Measurements from ENCODE around the gene PIK3CA.
"Not testable (repeated sequence)": the region's sequence is repeated elsewhere in the genome, so short reads cannot be mapped to it uniquely, and the experiment has no call there.

PIK3CA gene

DNA sequence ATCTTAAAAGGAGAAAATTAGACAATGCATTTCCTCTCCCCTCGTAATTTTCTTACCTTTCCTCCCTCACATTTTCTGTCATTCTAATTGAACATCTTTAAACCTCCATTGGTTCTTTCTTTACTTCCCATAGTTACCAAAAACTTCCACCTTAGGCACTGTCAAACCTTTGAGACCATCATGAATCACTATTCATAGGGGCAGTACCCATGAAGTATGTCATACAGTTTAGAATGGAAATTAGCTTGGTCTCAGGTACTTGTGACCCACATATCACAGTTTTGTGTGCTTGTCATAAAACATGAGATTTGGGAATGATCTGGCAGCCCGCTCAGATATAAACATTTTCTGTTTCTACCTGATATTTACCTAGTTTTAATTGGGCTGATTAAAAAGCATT is 52.6 kb downstream of the PIK3CA start:
- DNase-seq (ENCODE audit: low spot score), result no peak

GRCh38 chr3:179215550-179215949 is 67.4 kb downstream of the PIK3CA start:
- not testable (repeated sequence) for DNase-seq (ENCODE audit: low spot score)

GRCh38 chr3:179218213-179218612 is 70.1 kb downstream of the PIK3CA start:
- not testable (repeated sequence) for DNase-seq (ENCODE audit: low spot score)

DNA sequence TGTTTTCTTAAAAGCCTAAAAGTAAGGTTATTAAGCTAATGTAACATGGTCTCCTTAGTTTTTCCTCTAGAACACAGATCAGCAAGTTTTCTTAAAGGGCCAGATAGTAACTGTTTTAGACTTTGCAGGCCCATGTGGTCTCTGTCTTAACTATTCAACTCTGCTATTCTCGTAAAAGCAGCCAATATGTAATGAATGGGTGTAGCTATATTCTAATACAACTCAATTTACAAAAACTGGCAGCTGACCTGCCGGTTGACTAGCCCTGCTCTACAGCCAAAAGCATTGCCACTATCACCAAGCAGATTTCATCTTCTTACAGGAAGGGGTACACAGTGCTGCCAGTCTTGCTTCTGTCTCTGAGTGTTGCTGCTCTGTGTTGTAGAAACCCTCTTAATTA is 75.4 kb downstream of the PIK3CA start:
- DNase-seq (ENCODE audit: low spot score), result no peak

DNA sequence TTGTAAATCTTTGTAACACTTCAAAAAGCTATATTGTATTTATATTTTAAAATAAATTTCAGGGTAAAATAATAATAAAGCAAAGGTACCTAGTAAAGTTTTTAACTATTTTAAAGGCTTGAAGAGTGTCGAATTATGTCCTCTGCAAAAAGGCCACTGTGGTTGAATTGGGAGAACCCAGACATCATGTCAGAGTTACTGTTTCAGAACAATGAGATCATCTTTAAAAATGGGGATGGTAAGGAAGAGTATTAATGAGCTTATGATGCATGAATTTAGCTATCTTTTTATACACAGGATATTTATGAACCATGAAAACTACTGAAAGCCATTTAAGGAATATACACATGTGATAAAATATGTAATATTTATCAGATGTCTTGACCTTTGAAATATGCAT is 76.4 kb downstream of the PIK3CA start:
- DNase-seq (ENCODE audit: low spot score), result no peak

- no peak for DNase-seq (ENCODE audit: low spot score)
Observed at GRCh38 chr3:179227349-179227748, 79.2 kb downstream of the PIK3CA start.

GRCh38 chr3:179229177-179229576 is 81.0 kb downstream of the PIK3CA start:
- no peak for DNase-seq (ENCODE audit: low spot score)

DNA sequence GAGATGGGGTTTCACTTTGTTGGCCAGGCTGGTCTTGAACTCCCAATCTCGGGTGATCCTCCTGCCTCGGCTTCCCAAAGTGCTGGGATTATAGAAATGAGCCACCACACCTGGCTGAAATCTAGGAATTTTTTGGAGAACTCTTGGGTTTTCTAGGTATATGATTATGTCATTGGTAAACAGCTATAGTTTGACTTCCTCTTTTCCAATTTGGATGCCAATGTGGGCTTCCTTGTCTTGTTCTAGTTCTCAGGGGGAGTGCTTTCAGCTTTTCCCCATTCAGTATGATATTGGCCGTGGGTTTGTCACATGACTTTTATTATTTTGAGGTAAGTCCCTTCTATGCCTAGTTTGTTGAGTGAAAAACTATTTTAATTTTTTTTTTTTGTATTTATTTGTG is 84.9 kb downstream of the PIK3CA start:
- DNase-seq (ENCODE audit: low spot score), result no peak

DNA sequence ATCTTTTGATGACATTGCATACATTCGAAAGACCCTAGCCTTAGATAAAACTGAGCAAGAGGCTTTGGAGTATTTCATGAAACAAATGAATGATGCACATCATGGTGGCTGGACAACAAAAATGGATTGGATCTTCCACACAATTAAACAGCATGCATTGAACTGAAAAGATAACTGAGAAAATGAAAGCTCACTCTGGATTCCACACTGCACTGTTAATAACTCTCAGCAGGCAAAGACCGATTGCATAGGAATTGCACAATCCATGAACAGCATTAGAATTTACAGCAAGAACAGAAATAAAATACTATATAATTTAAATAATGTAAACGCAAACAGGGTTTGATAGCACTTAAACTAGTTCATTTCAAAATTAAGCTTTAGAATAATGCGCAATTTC is 86.0 kb downstream of the PIK3CA start:
- DNase-seq (ENCODE audit: low spot score), result no peak

- no peak for DNase-seq (ENCODE audit: low spot score)
Observed at GRCh38 chr3:179236669-179237301, 88.6 kb downstream of the PIK3CA start.

DNA sequence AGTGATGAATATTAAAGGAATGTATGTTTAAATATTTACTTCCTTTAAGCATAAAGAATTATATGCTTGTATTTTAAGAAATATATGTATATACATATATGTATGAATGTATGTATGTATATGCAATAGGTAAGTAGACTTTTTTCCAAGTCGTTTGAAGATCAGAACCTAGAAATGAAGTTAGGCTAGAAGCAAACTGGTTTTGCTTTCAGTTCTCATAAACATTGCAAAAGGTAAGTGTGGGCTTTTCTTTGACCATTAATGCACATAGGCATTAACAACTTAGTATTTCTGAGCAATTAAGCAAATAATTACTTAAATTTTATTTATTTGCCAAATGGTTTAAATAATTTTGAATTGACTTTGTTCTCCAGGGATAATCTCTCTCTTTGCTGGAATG is 92.1 kb downstream of the PIK3CA start:
- not testable (repeated sequence) for DNase-seq (ENCODE audit: low spot score)

- not testable (repeated sequence) for DNase-seq (ENCODE audit: low spot score)
Observed at GRCh38 chr3:179242859-179243258, 94.7 kb downstream of the PIK3CA start.

DNA sequence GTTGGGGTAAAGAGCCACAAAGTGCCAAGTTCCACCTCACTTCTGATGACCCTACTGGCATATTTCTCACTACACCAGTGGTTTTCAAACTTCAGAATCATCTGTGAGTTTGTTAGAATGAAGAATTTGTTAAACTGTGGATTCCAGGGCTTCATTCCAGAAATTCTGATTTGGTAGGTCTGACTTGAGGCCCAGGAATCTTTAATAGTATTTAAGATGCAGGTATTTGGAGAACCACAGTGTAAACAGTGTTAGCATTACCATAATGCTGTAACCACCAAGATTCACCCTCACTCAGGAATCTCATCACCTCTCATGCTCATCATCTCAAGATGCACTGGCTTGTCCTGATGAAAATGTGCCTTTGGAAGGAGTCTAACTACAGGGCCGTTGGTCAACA is 96.7 kb downstream of the PIK3CA start:
- DNase-seq (ENCODE audit: low spot score), result peak; percentile 16

- DNase-seq (ENCODE audit: low spot score), result no peak
Observed at GRCh38 chr3:179247289-179248015, 99.3 kb downstream of the PIK3CA start.

- DNase-seq (ENCODE audit: low spot score), result no peak
Observed at GRCh38 chr3:179250803-179251476, 102.8 kb downstream of the PIK3CA start, which contains the start of gene KCNMB3. TSS of gene KCNMB3 (minus strand) at chr3:179251114. CDS start at chr3:179250990, 124 bp downstream.

- no peak for DNase-seq (ENCODE audit: low spot score)
Observed at GRCh38 chr3:179256813-179257212, 108.7 kb downstream of the PIK3CA start.

DNA sequence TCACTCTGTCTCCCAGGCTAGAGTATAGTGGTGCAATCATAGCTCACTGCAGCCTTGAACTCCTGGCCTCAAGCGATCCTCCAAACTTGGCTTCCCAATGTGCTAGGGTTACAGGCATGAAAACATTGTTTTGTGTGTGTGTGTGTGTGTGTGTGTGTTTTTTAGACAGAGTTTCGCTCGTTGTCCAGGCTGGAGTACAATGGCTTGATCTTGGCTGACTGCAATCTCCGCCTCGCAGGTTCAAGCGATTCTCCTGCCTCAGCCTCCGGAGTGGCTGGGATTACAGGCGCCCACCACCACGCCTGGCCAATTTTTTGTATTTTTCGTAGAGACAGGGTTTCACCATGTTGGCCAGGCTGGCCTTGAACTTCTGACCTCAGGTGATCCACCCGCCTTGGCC is 109.6 kb downstream of the PIK3CA start:
- DNase-seq (ENCODE audit: low spot score), result not testable (repeated sequence)

GRCh38 chr3:179258820-179259219 is 110.7 kb downstream of the PIK3CA start:
- DNase-seq (ENCODE audit: low spot score), result no peak

DNA sequence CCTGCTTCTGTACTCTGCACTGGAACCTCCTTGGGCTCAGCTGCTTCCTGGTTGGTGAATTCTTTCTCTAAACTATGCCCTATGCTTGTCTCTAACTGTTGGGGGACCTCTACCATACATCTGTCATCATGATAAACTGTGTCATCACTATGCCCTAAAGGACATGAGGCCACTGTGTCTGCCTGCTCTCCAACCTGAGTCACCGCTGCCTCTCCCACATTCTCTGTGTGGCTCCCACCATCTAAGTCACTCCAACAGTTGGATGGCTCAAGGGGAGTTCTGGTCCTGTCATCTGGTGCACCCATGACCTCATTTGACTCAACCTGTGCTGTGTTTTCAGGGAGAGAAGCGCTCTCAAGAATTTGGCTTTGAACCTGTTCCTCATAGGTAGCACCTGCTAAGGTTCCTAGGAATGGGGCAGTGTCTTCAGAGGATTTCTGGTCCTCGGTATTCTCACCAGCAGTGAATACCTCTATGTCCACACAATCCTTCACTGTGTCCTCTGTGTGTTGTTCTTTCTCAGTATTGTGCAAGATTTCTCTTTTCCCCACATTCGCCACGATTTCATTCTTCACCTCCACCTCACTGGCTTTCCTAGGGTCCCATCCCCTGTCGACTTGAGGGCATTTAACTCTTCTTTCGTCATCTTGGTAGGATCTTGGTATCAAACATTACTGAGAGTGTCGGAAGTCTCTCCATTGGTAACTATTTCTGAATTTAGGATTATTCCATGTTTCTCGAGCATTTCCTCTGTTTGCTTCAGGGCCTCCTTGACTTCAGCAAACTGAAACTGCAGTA is 112.0 kb downstream of the PIK3CA start:
- not testable (repeated sequence) for DNase-seq (ENCODE audit: low spot score)

DNA sequence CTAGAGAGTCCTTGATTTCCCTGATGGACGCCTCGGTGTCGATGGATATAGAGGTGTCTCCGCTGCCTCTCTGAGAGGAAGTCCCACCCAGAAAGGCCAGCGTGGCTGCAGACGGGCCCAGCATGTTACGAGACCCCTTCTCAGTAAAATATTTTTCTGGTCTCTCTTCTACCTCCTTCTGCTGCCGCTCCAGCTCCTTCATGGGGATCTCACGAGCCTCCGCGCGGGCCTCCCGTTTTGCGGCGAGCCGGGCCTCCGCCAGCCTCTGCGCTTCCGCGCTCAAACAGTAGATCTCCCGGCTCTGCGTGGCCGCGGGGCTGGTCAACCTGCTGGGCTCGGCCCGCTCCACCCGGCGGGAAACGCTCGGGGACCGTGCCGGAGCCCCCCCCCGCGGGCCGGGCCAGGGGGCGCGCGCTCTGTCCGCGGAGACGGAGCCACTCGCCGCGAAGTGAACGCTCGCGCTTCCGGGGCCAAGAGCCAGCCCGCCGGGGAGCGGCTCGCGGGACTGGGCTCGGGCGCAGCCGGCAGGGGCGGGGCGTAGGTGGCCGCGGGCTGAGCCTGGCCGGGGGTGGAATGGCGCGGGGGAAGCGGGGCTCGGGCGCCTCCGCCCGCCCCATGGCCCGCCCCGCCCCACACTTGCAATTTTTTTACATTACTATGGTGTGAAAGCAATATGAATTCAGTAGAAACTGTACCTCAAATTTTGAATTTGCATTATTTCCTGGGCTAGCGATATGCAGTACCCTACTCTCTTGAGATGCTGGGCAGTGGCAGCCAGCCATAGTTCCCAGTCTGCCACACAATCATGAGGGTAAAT is 113.0 kb downstream of the PIK3CA start:
- peak; percentile 96 for DNase-seq (ENCODE audit: low spot score)

GRCh38 chr3:179263134-179263533 is 115.0 kb downstream of the PIK3CA start:
- DNase-seq (ENCODE audit: low spot score), result no peak
